Spleen (tissue), 7 donors: ENCODE measurements around the gene RNPEPL1.

ENCODE experiments used
- CTCF ChIP-seq, 11 experiments: fragments of 200-600 bp in 7 of 11; fragments of 450-650 bp in 4 of 11; sonication (generic) in 4 of 11; IDR thresholded peaks in 8 of 11; conservative IDR thresholded peaks in 3 of 11; 1 replicate in 7 of 11; 2 replicates in 4 of 11; pipeline versions ENCODE4 v1.4.0 to v1.8.0; 2016 to 2021; ENCODE audit warnings: antibody characterized with exemption in 11 of 11, inconsistent platforms in 4 of 11, mild to moderate bottlenecking in 1 of 11
- POLR2AphosphoS5 ChIP-seq, 3 donors: sonication (generic); formaldehyde crosslinking; IDR thresholded peaks; one replicate each; pipeline ENCODE4 v1.5.1; 2017; ENCODE audit warnings: antibody characterized with exemption in 3 of 3
- donor health status: DM: no; HTN: no; CAD: no; lungs with moderate emphysema.
- donor health status: DM: no; HTN: no; CAD: no.
- donor health status: DM: no; HTN: no; CAD: no.

DNA sequence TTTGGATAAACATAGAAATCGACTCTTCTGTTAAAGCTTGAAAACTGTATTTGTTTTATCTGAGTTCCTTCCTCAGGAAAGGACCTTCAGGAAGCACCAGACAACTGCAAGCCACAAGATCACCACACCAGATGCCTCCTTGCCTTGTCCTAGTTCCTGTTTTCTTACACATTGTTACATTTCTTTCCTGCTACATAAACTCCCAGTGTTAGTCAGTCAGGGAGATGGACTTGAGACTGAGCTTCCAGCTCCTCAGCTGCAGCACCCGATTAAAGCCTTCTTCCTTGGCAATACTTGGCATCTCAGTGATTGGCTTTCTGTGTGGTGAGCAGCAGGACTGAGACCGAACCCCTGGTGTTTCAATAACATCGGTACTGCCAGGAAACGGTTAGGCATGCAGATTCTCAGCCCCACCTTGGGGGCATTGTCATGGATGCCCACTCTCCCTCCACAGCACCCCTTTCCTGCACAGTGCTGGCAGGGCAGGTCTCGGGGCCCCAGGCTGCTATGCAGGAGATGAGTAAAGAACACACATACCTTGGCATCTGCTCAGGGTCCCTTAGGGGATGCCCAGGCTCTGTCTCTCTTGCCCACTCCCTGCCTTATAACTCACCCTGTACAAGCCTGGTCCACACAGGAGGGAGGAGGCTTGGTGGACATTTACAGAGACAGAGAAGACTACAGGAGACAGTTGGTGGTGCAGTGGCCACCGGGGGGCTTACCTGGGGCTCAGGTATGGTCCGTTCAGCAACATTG is 43.1 kb upstream of the RNPEPL1 start:
- no peak for TF ChIP-seq CTCF (IDR thresholded peaks at IDR 0.05 in 8 of 11, conservative IDR thresholded peaks at IDR 0.05 in 3 of 11)
- TF ChIP-seq POLR2AphosphoS5 (IDR thresholded peaks at IDR 0.05) = peak in 1 of 3 donors; percentile 7
